GM12864 (cell line): ENCODE measurements around the gene P2RY12.

Source experiments
- DNase-seq: peaks from one replicate; pipeline ENCODE4 v3.0.0-alpha.2; 2011; ENCODE audit warnings: low read depth
- H3K4me3 ChIP-seq: 2 replicates; pipeline ENCODE4 v1.5.1; 2011; ENCODE audit warnings: mild to moderate bottlenecking, low read depth, low read length, control low read depth
- TF ChIP-seq, protein P1 (sequence below): IDR thresholded peaks from 2 replicates; pipeline ENCODE4 v1.5.1; 2011; ENCODE audit warnings: low read depth, mild to moderate bottlenecking, moderate library complexity, low read length, control low read depth, inconsistent platforms; ENCODE audit errors: missing control alignments

The P2RY12 gene

DNA sequence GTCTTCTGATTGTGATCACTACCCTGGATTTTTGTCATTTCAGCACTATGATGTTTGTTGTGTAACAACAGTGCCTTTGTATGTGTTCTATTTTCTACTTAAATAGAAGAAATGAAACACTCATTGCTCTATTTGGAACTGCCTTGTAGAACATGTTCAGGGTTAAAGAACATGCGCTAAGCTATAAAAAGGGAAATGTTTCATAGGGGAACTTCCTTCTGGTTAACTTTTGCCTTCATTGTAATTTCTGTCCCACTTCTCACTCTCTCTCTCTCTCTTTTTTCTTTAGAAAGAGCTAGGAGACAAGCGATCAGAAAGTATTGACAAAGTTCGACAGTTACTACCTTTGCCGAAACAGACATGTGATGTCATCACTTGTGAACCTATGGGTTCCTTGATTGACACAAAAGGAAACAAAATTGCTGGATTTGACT lies at the start of gene P2RY12:
Gene P2RY12 (minus strand): TSS at position 13 of the 434 bp plus-strand sequence. CDS start 45,908 bp downstream, outside the sequence.
- DNase-seq, result no peak
- TF ChIP-seq, protein P1, sequence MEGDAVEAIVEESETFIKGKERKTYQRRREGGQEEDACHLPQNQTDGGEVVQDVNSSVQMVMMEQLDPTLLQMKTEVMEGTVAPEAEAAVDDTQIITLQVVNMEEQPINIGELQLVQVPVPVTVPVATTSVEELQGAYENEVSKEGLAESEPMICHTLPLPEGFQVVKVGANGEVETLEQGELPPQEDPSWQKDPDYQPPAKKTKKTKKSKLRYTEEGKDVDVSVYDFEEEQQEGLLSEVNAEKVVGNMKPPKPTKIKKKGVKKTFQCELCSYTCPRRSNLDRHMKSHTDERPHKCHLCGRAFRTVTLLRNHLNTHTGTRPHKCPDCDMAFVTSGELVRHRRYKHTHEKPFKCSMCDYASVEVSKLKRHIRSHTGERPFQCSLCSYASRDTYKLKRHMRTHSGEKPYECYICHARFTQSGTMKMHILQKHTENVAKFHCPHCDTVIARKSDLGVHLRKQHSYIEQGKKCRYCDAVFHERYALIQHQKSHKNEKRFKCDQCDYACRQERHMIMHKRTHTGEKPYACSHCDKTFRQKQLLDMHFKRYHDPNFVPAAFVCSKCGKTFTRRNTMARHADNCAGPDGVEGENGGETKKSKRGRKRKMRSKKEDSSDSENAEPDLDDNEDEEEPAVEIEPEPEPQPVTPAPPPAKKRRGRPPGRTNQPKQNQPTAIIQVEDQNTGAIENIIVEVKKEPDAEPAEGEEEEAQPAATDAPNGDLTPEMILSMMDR, result no peak
- peak within 1 kb of the TSS; percentile 39 for H3K4me3 ChIP-seq

DNA sequence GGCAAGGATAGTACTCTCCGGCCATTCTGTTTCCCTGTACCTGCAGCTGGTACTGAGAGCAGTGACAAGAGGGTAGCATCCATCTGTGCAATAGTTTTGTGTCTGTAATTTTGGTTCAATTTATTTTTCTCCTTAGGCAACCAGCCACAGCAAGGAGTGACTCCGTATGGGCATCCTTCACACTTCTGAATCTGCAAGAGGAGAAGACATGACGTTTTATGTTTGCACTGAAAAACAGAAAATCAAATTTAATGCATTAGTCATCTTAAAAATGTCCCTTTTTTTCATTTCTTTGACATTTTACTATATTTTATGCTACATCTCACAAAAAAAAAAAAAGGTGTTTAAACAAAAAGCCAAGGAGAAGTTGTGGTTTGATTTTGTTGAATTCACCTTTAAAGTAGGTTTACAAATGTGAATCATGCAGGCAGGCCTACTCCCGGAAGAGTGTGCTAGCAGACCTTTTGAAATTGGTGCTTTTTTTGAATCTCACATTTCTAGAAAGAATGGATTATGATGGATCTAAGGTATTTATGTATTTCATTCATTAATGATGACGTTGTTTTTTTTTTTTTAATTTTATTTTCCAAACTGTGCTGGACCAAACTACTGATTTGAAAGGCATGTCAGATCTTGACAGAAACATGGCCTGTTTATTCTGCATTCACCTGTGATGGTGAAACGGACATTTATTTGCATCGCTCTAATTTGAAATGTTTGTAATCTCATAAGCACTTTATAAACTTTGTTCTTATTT lies 48.2 kb upstream of the P2RY12 start:
- no peak for DNase-seq
- TF ChIP-seq, protein P1, result no peak
- no peak overlapping the region for H3K4me3 ChIP-seq

DNA sequence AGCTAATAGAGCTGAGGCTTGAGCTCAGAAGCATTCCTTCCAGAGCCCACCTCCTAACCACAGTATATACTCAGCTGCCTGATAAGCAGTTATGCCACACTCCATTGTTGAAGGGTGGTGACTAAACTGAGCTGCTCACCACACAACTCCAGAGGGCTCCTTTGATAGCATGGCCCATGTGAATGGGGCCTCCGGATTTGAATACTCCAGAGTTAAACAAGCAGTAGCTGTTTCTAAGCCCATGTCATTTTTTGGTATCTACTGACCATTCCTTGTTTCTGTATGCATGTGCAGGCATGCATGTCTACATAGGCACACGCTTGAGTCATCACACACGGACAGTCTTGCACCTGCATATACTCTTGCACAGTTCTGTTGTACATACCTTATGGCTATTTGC lies 47.4 kb upstream of the P2RY12 start:
- TF ChIP-seq, protein P1, result no peak
- DNase-seq, result no peak
- no peak overlapping the region for H3K4me3 ChIP-seq

- H3K4me3 ChIP-seq, result no peak overlapping the region
- DNase-seq, result no peak
- TF ChIP-seq, protein P1, result no peak
Measured at GRCh38 chr3:151430821-151431484, 46.4 kb upstream of the P2RY12 start.

GRCh38 chr3:151428386-151428785 lies 43.8 kb upstream of the P2RY12 start:
- TF ChIP-seq, protein P1, result no peak
- no peak for DNase-seq
- no peak overlapping the region for H3K4me3 ChIP-seq

DNA sequence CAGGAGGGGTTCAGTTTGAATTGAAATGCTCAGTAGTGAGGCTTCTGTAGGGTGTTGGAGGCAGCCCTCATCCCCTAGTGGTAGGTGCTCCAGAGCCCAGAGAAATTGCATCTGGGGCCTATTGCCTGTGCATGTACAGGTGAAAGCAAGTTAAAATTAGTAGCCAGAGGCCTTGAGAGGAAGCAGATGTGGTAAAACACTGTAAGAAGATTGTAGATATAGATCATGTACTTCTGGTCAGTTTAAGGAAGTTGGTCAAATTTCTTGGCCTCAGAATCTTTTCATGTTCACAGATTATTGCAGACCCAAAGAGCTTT lies 41.7 kb upstream of the P2RY12 start:
- TF ChIP-seq, protein P1, result peak; percentile 49
- no peak for DNase-seq

More for the DNA sequence above, 41.7 kb upstream of the P2RY12 start:
- H3K4me3 ChIP-seq, result no peak overlapping the region
